Putamen (tissue), 1 donor: Measurements from ENCODE around the gene PIK3CB.
"Not testable (repeated sequence)": the region's sequence is repeated elsewhere in the genome, so short reads cannot be mapped to it uniquely, and the experiment has no call there.

Source experiments
- DNase-seq: peaks from one replicate; pipeline ENCODE4 v3.0.0-alpha.2; 2016; ENCODE audit warnings: low spot score

Gene PIK3CB

DNA sequence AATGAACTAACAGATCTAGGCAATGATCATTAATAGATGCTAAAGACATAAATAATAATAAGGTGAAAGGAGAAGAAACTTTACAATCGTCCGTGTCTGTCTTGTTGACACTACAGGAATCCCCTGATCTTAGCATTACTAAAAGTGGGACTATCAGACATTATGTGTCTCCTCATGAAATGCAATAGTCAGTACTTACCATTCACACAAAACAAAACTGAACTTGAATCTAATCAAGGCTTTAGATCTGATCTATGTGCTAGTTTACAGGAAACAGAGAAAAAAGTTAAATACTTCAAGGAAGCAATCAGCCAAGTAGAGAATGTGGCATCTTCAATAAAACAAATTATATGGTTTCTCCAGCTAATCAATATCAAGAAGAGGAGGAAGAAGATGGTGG lies 73.7 kb downstream of the PIK3CB start:
- no peak for DNase-seq

GRCh38 chr3:138748190-138748589 lies 86.5 kb downstream of the PIK3CB start:
- no peak for DNase-seq

- no peak for DNase-seq
Observed at GRCh38 chr3:138747225-138747624, 87.5 kb downstream of the PIK3CB start.

DNA sequence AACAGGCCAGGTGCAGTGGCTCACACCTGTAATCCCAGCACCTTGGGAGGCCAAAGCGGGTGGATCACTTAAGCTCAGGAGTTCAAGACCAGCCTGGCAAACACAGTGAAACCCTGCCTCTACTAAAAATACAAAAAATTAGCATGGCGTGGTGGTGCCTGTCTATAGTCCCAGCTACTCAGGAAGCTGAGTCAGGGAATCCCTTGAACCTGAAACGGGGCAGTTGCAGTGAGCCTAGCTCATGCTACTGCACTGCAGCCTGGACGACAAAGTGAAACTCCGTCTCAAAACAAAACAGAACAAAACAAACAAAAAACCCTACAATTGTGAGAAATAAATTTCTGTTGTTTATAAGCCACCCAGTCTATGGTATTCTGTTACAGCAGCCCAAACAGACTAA lies 94.7 kb downstream of the PIK3CB start:
- no peak for DNase-seq

- no peak for DNase-seq
Observed at GRCh38 chr3:138732456-138732855, 102.3 kb downstream of the PIK3CB start.

DNA sequence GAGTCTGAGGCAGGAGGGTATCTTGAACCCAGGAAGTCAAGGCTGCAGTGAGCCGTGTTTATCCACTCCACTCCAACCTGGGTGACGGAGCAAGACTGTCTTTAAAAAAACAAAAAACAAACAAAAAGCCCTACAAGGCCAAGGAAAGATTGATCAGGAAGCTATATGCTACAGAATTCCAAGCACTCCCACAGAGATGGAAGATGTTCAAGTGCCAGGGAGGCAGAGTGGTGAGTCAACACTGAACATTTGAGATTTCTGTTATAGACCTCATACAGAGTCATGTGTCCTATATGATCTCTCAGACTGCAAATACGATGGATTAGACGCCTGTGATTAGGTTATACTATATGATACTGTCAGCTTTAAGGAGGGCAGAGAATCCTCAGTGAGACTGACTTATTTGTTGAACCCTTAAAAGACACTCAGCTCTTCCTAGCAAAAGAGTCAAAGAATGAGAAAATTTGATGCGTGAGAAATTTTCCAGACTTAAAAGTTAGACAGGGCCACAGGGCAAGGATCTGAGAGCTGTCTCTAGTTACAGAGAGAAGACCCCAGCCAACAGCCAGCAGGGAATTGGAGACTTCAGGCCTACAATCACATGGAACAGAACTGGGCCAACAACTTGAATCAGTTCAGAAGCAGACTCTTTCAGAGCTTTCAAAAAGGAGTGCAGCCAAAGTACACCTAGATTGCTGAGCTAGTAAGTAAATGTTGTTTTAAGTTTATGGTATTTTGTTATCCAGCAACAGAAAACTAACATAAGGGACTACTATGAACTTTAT lies 107.6 kb downstream of the PIK3CB start:
- DNase-seq, result no peak

DNA sequence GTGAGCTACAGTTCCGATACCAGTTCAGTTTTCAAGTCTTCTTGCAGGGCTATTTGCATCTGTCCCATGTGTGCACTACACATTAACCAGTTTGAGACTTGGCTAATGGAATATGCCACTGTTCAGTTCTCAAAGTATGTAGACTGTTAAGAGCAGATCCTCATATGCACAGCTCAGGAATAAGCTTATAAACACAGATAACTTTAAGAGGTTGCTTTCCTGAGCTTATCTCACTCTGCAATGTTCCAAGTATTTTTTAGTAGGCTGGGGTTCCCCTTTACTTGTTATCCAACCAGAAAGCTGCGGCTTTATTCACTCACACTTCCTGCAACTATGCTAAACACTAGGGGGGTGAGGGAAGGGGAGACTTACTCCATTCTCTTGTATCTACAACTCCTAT lies 108.7 kb downstream of the PIK3CB start:
- not testable (repeated sequence) for DNase-seq

DNA sequence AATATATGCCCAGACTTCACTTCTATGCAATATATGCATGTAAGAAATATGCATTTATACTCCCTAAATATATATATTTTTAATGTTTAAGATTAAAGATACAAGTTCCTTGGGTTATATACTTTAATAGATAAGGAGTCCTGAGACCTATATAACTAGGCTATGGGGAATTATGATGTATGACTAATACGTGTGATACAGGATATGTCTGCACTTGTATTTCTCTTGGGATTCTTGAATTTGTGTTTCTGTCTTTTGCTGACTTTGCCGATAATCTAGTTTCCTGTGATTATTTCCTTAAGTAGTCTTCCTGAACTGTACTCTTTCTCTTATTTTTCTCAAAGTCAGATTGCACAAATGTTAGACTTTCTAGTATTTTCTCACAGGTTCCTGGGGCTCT lies 109.6 kb downstream of the PIK3CB start:
- no peak for DNase-seq

DNA sequence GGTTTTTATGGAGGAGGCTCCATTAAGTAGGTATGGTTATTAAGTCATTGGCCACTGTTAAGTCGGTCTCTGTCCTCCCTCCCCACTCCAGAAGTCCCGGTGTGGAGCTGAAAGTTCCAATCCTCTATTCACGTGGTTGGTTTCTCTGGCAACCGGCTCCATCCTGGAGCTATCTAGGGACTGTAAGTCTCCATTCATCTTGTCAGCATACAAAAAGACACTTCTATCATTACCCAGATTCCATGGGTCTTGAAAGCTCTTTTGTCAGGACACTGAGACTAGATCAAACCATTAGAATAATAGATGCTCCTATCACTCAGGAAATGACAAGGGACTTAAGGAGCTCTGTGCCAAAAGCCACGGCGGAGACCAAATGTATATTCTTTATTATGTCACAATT lies 110.3 kb downstream of the PIK3CB start:
- no peak for DNase-seq

- DNase-seq, result no peak
Observed at GRCh38 chr3:138718849-138719248, 115.9 kb downstream of the PIK3CB start.

- DNase-seq, result no peak
Observed at GRCh38 chr3:138717348-138717747, 117.4 kb downstream of the PIK3CB start.

GRCh38 chr3:138712086-138712485 lies 122.6 kb downstream of the PIK3CB start:
- no peak for DNase-seq

GRCh38 chr3:138705675-138706074 lies 129.1 kb downstream of the PIK3CB start:
- DNase-seq, result no peak

DNA sequence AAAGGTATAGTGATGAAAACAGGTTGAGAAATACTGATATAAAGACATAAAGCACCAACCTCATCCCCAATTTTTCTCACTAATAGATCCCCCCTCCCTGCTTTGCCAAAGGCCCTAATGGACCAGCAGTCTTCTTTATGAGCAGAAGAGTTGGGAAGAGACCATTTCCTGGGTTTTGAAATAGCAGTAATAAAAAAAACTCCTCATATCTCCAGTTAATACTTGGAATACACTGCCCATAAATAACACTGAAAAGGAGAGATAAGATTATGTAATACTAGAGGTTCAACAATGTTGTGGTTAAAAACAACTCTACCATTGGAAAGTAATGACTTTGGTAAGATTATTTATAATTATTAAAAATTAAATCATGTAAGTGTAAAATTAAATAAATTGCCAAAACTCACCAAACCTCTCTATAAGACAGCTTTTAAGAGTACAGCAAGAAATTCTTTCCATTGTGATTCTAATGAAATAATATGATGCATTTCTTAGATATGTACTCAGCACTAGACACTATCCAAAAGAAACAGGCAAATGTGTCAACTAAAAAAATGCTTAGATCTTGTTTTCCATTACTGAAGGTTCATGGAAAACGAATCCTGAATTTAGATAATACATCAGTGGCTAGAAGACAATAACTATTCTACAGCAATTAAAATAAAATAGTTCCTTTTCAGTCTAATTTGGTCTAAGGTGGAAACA lies 137.9 kb downstream of the PIK3CB start:
- DNase-seq, result no peak

DNA sequence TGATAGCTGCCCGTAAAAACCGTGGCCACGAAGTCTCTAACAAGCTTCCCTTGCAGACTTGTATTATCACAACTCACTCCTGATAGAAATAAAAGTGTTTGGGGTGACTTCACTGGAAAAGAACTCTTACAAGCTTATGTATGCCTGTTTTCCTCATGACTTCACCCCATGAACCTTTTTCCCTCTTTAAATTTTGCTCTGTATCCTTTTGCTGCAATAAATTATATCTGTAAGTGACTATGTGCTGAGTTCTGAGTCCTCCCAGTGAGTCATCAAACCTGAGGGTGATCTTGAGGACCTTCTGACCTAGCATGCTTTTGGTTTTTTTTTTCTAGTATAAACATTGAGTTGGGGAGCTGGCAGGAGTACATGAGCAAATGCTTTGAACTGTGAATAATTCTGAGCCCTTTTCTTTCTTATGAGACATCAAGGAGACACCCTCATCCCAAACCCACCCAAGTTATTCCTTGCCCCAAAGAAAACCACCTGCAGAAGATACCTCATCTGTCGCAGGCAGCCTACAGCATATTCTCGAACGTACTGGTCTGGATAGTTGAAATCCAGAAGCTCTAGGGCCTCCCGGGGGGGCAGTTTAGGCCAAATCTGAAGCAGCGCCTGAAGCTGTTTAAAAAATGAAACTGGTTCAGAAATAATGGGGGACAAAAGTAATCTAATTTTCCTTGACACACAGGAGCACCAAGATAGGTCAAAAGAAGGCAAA lies 140.3 kb downstream of the PIK3CB start:
- DNase-seq, result no peak

- no peak for DNase-seq
Observed at GRCh38 chr3:138692152-138692551, 142.6 kb downstream of the PIK3CB start.

GRCh38 chr3:138691351-138691750 lies 143.4 kb downstream of the PIK3CB start:
- DNase-seq, result no peak

DNA sequence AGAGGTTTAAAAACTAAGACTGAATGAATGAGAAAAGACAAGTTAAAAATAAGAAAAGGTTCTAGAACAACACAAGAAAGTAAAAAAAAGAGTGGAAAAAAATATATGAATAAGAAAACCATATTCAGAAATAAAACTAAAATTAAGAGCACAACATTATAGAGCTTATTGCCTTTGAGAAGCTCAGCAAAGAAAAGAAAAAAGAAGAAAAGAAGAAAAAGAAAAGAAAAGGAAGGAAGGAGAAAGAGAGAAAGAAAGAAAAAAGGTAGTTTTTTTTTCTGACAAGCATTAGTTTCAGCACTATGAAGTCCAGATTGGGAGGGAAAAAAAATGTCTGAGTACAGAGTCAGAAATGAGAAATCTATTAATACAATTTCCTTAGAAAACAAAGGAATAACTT lies 144.7 kb downstream of the PIK3CB start:
- no peak for DNase-seq

GRCh38 chr3:138688871-138689299 lies 145.8 kb downstream of the PIK3CB start:
- DNase-seq, result no peak

GRCh38 chr3:138687236-138687635 lies 147.5 kb downstream of the PIK3CB start:
- DNase-seq, result no peak

GRCh38 chr3:138686771-138687221 lies 147.9 kb downstream of the PIK3CB start:
- DNase-seq, result no peak

DNA sequence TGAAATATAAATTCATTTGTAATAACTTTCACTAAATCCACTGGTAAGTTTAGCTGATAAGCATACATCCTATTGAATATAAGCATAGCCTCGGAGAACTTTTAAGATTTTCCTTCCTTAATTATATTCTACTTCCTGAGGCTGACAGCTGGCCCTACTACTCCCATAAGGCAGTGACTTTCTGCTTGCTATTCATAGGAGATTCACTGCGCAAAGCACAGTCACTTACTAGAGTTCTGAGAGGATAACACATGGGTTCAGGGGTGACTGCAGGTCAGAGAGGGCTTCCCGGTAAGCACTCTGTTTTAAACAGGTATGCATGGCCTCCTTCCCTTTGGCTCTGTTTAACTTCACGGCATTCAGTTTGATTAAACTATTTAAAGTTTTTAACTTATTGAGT lies 150.3 kb downstream of the PIK3CB start:
- DNase-seq, result no peak

GRCh38 chr3:138682648-138683047 lies 152.1 kb downstream of the PIK3CB start:
- DNase-seq, result no peak
